ENCODE results near the gene ENTPD8. TPM values are rescaled to one million over a fixed set of nuclear protein-coding genes. Genes with fewer than 3 reads are reported as not detected.

The ENTPD8 gene
- total and polyA plus RNA-seq, 2 of the 13 experiments (the other 11 are each of a cell fraction or from before 2014, with no cell fraction given) = 0.26 to 0.44 TPM

GRCh38 chr9:137454145-137454596 lies 13.0 kb upstream of the ENTPD8 start (continued):
- no peak for TF ChIP-seq SMARCC2 (IDR thresholded peaks at IDR 0.05)
- TF ChIP-seq ZFP36 (IDR thresholded peaks at IDR 0.05; ENCODE audit: borderline replicate concordance, low read depth, low read length, partially characterized antibody) = no peak
- TF ChIP-seq ZBTB7A (CRISPR knock-in tag; IDR thresholded peaks at IDR 0.05) = peak; percentile 21; the same call in 1 of the 2 replicates
- peak; percentile 13; the same call in 1 of the 2 replicates for TF ChIP-seq ZNF7 (CRISPR knock-in tag; IDR thresholded peaks at IDR 0.05)
- no peak for TF ChIP-seq PHB2 (IDR thresholded peaks at IDR 0.05; ENCODE audit: partially characterized antibody)
- no peak for TF ChIP-seq ARHGAP35 (CRISPR knock-in tag; IDR thresholded peaks at IDR 0.05; ENCODE audit: borderline replicate concordance)
- 0 out of 2 replicates have a peak, but pooled peaks have one; percentile 2 for TF ChIP-seq DNMT1 (CRISPR knock-in tag; IDR thresholded peaks at IDR 0.05)
- TF ChIP-seq ARID4A (CRISPR knock-in tag; IDR thresholded peaks at IDR 0.05; ENCODE audit: borderline replicate concordance) = no peak
- peak in 1 of 2 experiments; percentile 42; a peak in 1 of 4 replicates for TF ChIP-seq POLR2A (IDR thresholded peaks at IDR 0.05; ENCODE audit: insufficient read depth in 1 of 2, low read depth in 2 of 2, low read length in 2 of 2)
- TF ChIP-seq ZBTB3 (CRISPR knock-in tag; IDR thresholded peaks at IDR 0.05; ENCODE audit: borderline replicate concordance, low read depth) = 0 out of 2 replicates have a peak, but pooled peaks have one; percentile 38
- TF ChIP-seq NCOA5 (CRISPR knock-in tag; IDR thresholded peaks at IDR 0.05) = no peak
- no peak for TF ChIP-seq ZNF337 (CRISPR knock-in tag; IDR thresholded peaks at IDR 0.05; ENCODE audit: borderline replicate concordance, low read depth)
- no peak for TF ChIP-seq ZNF614 (CRISPR knock-in tag; IDR thresholded peaks at IDR 0.05; ENCODE audit: borderline replicate concordance)
- 0 out of 2 replicates have a peak, but pooled peaks have one; percentile 51 for TF ChIP-seq CHCHD3 (CRISPR knock-in tag; IDR thresholded peaks at IDR 0.05)
- TF ChIP-seq ZNF496 (CRISPR knock-in tag; IDR thresholded peaks at IDR 0.05; ENCODE audit: insufficient replicate concordance) = no peak
- TF ChIP-seq PBX3 (CRISPR knock-in tag; IDR thresholded peaks at IDR 0.05; ENCODE audit: borderline replicate concordance) = no peak
- no peak for TF ChIP-seq KLF12 (CRISPR knock-in tag; IDR thresholded peaks at IDR 0.05; ENCODE audit: borderline replicate concordance)
